Type B pancreatic cell (in vitro differentiated cells): ENCODE data around the gene POLD2. TPM values are rescaled to one million over a fixed set of nuclear protein-coding genes. Genes with fewer than 3 reads are reported as not detected.

Experiments
- DNase-seq: peaks from one replicate; pipeline ENCODE4 v3.0.0; 2021; ENCODE audit warnings: mixed read lengths; ENCODE audit not compliant: unreplicated experiment; ENCODE audit errors: extremely low spot score
- H3K27ac Mint-ChIP-seq: 2 replicates; pipeline ENCODE4 v1.8.0; 2021; ENCODE audit warnings: mild to moderate bottlenecking, mixed read lengths
- H3K27me3 Mint-ChIP-seq: 2 replicates; pipeline ENCODE4 v1.8.0; 2021; ENCODE audit warnings: mixed read lengths
- H3K36me3 Mint-ChIP-seq: 2 replicates; pipeline ENCODE4 v1.8.0; 2021; ENCODE audit warnings: mixed read lengths
- H3K4me1 Mint-ChIP-seq: one replicate; pipeline ENCODE4 v1.8.0; 2021; ENCODE audit warnings: mixed read lengths; ENCODE audit not compliant: unreplicated experiment
- H3K4me3 Mint-ChIP-seq: 2 replicates; pipeline ENCODE4 v1.8.0; 2021; ENCODE audit warnings: mild to moderate bottlenecking, mixed read lengths
- H3K9me3 Mint-ChIP-seq: 2 replicates; pipeline ENCODE4 v1.8.0; 2021; ENCODE audit warnings: mixed read lengths
- CTCF ChIP-seq: fragments of 200-600 bp; sonication (generic); conservative IDR thresholded peaks from 2 replicates; pipeline ENCODE4 v1.5.0; 2021; ENCODE audit warnings: antibody characterized with exemption, mild to moderate bottlenecking
- total RNA-seq: library from RNA; stranded (reverse); gene quantifications from 2 replicates; pipeline ENCODE4 v1.2.1, GENCODE V29; 2021; ENCODE audit warnings: low replicate concordance

Gene POLD2
- total RNA-seq, 1 donor from 2014 or later, result 142 TPM

GRCh38 chr7:44158096-44158872 lies 34.9 kb upstream of the POLD2 start:
- Mint-ChIP-seq H3K4me3 (no peak overlapping the region), H3K4me1 (no peaks in the 10 kb centered on the region), H3K27me3 (no peaks in the 10 kb centered on the region), H3K9me3 (no peaks in the 10 kb centered on the region), H3K27ac (no peak overlapping the region), H3K36me3 (no peaks in the 10 kb centered on the region)
- TF ChIP-seq CTCF, result no peak
- no peak for DNase-seq

- no peaks in the 10 kb centered on the region for H3K4me1 Mint-ChIP-seq
- no peak overlapping the region for H3K4me3 Mint-ChIP-seq
- DNase-seq, result no peak
- TF ChIP-seq CTCF, result no peak
- no peaks in the 10 kb centered on the region for H3K9me3 Mint-ChIP-seq
- no peak overlapping the region for H3K27ac Mint-ChIP-seq
- H3K27me3 Mint-ChIP-seq, result no peaks in the 10 kb centered on the region
- no peaks in the 10 kb centered on the region for H3K36me3 Mint-ChIP-seq
These were observed 34.0 kb upstream of the POLD2 start for GRCh38 chr7:44157116-44158080.

- no peaks in the 10 kb centered on the region for H3K36me3 Mint-ChIP-seq
- H3K27me3 Mint-ChIP-seq, result no peaks in the 10 kb centered on the region
- H3K4me1 Mint-ChIP-seq, result no peaks in the 10 kb centered on the region
- no peak overlapping the region for H3K4me3 Mint-ChIP-seq
- H3K9me3 Mint-ChIP-seq, result no peaks in the 10 kb centered on the region
- H3K27ac Mint-ChIP-seq, result no peak overlapping the region
- no peak for TF ChIP-seq CTCF
- no peak for DNase-seq
These were observed 33.2 kb upstream of the POLD2 start for GRCh38 chr7:44156453-44157010.

GRCh38 chr7:44155191-44156185 lies 32.1 kb upstream of the POLD2 start:
- H3K4me1 Mint-ChIP-seq, result peaks cover 4% of the 10 kb centered on the region
- H3K4me3 Mint-ChIP-seq, result no peak overlapping the region
- no peak for TF ChIP-seq CTCF
- no peaks in the 10 kb centered on the region for H3K9me3 Mint-ChIP-seq
- H3K27ac Mint-ChIP-seq, result no peak overlapping the region
- H3K27me3 Mint-ChIP-seq, result no peaks in the 10 kb centered on the region
- H3K36me3 Mint-ChIP-seq, result no peaks in the 10 kb centered on the region
- DNase-seq, result no peak

GRCh38 chr7:44154703-44155102 lies 31.4 kb upstream of the POLD2 start:
- H3K4me3 Mint-ChIP-seq, result no peak overlapping the region
- H3K27me3 Mint-ChIP-seq, result no peaks in the 10 kb centered on the region
- no peaks in the 10 kb centered on the region for H3K36me3 Mint-ChIP-seq
- peaks cover 7% of the 10 kb centered on the region for H3K4me1 Mint-ChIP-seq
- H3K27ac Mint-ChIP-seq, result no peak overlapping the region
- H3K9me3 Mint-ChIP-seq, result no peaks in the 10 kb centered on the region
- TF ChIP-seq CTCF, result no peak
- DNase-seq, result no peak
